HEK293 (cell line): Measurements from ENCODE around the gene MOSPD3.
A peak's percentile ranks its signal among the peaks of the same experiment; 100 is the strongest.

ENCODE experiments used
- BCL11B ChIP-seq: fragments of 450-650 bp; formaldehyde crosslinking; IDR thresholded peaks from 2 replicates; pipeline ENCODE4 v1.5.1; 2016; ENCODE audit warnings: low read depth, missing biosample characterization, missing genetic modification characterization
- HOXC10 ChIP-seq: sonication (generic); formaldehyde crosslinking; IDR thresholded peaks from 2 replicates; pipeline ENCODE4 v1.8.1; 2023; ENCODE audit warnings: mild to moderate bottlenecking, missing genetic modification reagents
- KLF8 ChIP-seq: fragments of 450-650 bp; formaldehyde crosslinking; IDR thresholded peaks from 2 replicates; pipeline ENCODE4 v1.5.1; 2016; ENCODE audit warnings: missing biosample characterization, missing genetic modification characterization
- PATZ1 ChIP-seq: fragments of 450-650 bp; formaldehyde crosslinking; IDR thresholded peaks from 2 replicates; pipeline ENCODE4 v1.5.1; 2016; ENCODE audit warnings: missing biosample characterization, missing genetic modification characterization
- PRDM10 ChIP-seq: fragments of 450-650 bp; formaldehyde crosslinking; IDR thresholded peaks from 2 replicates; pipeline ENCODE4 v1.5.1; 2016; ENCODE audit warnings: missing biosample characterization, missing genetic modification characterization
- ZFP41 ChIP-seq: fragments of 450-650 bp; formaldehyde crosslinking; IDR thresholded peaks from 2 replicates; pipeline ENCODE4 v1.5.1; 2016; ENCODE audit warnings: missing biosample characterization, missing genetic modification characterization, borderline replicate concordance
- ZNF24 ChIP-seq: fragments of 450-650 bp; formaldehyde crosslinking; IDR thresholded peaks from 2 replicates; pipeline ENCODE4 v1.5.1; 2016; ENCODE audit warnings: missing biosample characterization, missing genetic modification characterization
- ZNF473 ChIP-seq: fragments of 450-650 bp; formaldehyde crosslinking; IDR thresholded peaks from 2 replicates; pipeline ENCODE4 v1.5.1; 2017; ENCODE audit warnings: missing biosample characterization, missing genetic modification characterization
- ZNF501 ChIP-seq: fragments of 450-650 bp; formaldehyde crosslinking; IDR thresholded peaks from 2 replicates; pipeline ENCODE4 v1.5.1; 2016; ENCODE audit warnings: missing biosample characterization, missing genetic modification characterization
- ZNF530 ChIP-seq: fragments of 450-650 bp; formaldehyde crosslinking; IDR thresholded peaks from 2 replicates; pipeline ENCODE4 v1.5.1; 2016; ENCODE audit warnings: low read depth, missing biosample characterization, missing genetic modification characterization
- ZNF654 ChIP-seq: fragments of 450-650 bp; formaldehyde crosslinking; IDR thresholded peaks from 2 replicates; pipeline ENCODE4 v1.5.1; 2016; ENCODE audit warnings: low read depth, missing biosample characterization, missing genetic modification characterization
- ZNF768 ChIP-seq: fragments of 450-650 bp; formaldehyde crosslinking; IDR thresholded peaks from 2 replicates; pipeline ENCODE4 v1.5.1; 2018; ENCODE audit warnings: missing biosample characterization, mild to moderate bottlenecking, missing genetic modification characterization
- ZNF777 ChIP-seq: fragments of 450-650 bp; formaldehyde crosslinking; IDR thresholded peaks from 2 replicates; pipeline ENCODE4 v1.5.1; 2017; ENCODE audit warnings: missing biosample characterization, missing genetic modification characterization, borderline replicate concordance
- TF ChIP-seq, protein P1 (sequence below): fragments of 450-650 bp; formaldehyde crosslinking; IDR thresholded peaks from 2 replicates; pipeline ENCODE4 v1.5.1; 2016; ENCODE audit warnings: missing biosample characterization, missing genetic modification characterization
- TF ChIP-seq, protein P2 (sequence below): fragments of 450-650 bp; formaldehyde crosslinking; IDR thresholded peaks from 2 replicates; pipeline ENCODE4 v1.5.1; 2016; ENCODE audit warnings: missing biosample characterization, missing genetic modification characterization
- TF ChIP-seq, protein P3 (sequence below): fragments of 450-650 bp; formaldehyde crosslinking; IDR thresholded peaks from 2 replicates; pipeline ENCODE4 v1.5.1; 2016; ENCODE audit warnings: missing biosample characterization, missing genetic modification characterization

MOSPD3 gene

GRCh38 chr7:100568896-100569844 is 43.2 kb upstream of the MOSPD3 start (continued):
- TF ChIP-seq, protein P1, sequence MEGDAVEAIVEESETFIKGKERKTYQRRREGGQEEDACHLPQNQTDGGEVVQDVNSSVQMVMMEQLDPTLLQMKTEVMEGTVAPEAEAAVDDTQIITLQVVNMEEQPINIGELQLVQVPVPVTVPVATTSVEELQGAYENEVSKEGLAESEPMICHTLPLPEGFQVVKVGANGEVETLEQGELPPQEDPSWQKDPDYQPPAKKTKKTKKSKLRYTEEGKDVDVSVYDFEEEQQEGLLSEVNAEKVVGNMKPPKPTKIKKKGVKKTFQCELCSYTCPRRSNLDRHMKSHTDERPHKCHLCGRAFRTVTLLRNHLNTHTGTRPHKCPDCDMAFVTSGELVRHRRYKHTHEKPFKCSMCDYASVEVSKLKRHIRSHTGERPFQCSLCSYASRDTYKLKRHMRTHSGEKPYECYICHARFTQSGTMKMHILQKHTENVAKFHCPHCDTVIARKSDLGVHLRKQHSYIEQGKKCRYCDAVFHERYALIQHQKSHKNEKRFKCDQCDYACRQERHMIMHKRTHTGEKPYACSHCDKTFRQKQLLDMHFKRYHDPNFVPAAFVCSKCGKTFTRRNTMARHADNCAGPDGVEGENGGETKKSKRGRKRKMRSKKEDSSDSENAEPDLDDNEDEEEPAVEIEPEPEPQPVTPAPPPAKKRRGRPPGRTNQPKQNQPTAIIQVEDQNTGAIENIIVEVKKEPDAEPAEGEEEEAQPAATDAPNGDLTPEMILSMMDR, result peak; percentile 87
- TF ChIP-seq ZNF768 (tag by site-specific recombination), result no peak
- TF ChIP-seq ZNF654 (tag by site-specific recombination), result no peak
- no peak for TF ChIP-seq ZFP41 (tag by site-specific recombination)
- no peak for TF ChIP-seq ZNF530 (tag by site-specific recombination)
- peak; percentile 48; the same call in 1 of the 2 replicates for TF ChIP-seq ZNF24 (tag by site-specific recombination)
- peak; percentile 52; the same call in 1 of the 2 replicates for TF ChIP-seq PRDM10 (tag by site-specific recombination)
- 0 out of 2 replicates have a peak, but pooled peaks have one; percentile 24 for TF ChIP-seq ZNF501
- TF ChIP-seq KLF8, result no peak
- TF ChIP-seq HOXC10 (CRISPR knock-in tag), result no peak
- TF ChIP-seq PATZ1 (tag by site-specific recombination), result peak; percentile 89
- TF ChIP-seq ZNF777, result peak; percentile 84; the same call in 1 of the 2 replicates
- TF ChIP-seq, protein P2, sequence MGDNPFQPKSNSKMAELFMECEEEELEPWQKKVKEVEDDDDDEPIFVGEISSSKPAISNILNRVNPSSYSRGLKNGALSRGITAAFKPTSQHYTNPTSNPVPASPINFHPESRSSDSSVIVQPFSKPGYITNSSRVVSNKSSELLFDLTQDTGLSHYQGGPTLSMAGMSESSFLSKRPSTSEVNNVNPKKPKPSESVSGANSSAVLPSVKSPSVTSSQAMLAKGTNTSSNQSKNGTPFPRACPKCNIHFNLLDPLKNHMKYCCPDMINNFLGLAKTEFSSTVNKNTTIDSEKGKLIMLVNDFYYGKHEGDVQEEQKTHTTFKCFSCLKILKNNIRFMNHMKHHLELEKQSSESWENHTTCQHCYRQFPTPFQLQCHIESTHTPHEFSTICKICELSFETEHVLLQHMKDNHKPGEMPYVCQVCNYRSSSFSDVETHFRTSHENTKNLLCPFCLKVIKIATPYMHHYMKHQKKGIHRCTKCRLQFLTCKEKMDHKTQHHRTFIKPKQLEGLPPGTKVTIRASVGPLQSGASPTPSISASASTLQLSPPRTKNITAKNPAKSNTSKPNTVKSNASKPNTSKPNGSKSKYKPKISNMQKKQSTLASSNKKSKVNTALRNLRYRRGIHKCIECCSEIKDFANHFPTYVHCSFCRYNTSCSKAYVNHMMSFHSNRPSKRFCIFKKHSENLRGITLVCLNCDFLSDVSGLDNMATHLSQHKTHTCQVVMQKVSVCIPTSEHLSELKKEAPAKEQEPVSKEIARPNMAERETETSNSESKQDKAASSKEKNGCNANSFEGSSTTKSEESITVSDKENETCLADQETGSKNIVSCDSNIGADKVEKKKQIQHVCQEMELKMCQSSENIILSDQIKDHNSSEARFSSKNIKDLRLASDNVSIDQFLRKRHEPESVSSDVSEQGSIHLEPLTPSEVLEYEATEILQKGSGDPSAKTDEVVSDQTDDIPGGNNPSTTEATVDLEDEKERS (tag by site-specific recombination), result no peak
- no peak for TF ChIP-seq BCL11B (tag by site-specific recombination)
- TF ChIP-seq, protein P3, sequence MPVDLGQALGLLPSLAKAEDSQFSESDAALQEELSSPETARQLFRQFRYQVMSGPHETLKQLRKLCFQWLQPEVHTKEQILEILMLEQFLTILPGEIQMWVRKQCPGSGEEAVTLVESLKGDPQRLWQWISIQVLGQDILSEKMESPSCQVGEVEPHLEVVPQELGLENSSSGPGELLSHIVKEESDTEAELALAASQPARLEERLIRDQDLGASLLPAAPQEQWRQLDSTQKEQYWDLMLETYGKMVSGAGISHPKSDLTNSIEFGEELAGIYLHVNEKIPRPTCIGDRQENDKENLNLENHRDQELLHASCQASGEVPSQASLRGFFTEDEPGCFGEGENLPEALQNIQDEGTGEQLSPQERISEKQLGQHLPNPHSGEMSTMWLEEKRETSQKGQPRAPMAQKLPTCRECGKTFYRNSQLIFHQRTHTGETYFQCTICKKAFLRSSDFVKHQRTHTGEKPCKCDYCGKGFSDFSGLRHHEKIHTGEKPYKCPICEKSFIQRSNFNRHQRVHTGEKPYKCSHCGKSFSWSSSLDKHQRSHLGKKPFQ (tag by site-specific recombination), result no peak
- no peak for TF ChIP-seq ZNF473 (tag by site-specific recombination)
- TF ChIP-seq, all 188 proteins: peak for 17
